HepG2 (cell line): Measurements from ENCODE around the gene EIF3B. TPM values are rescaled to one million over a fixed set of nuclear protein-coding genes. Genes with fewer than 3 reads are reported as not detected.

ENCODE experiments used
- ATF5 ChIP-seq: sonication (generic); formaldehyde crosslinking; IDR thresholded peaks from 2 replicates; pipeline ENCODE4 v1.4.0; 2020; ENCODE audit warnings: mild to moderate bottlenecking, low read depth, missing genetic modification reagents
- CCAR2 ChIP-seq: fragments of 200-400 bp; formaldehyde crosslinking; optimal IDR thresholded peaks from 2 replicates; pipeline ENCODE3; 2018; ENCODE audit warnings: low read depth, mild to moderate bottlenecking, low read length, moderate library complexity
- CERS6 ChIP-seq: sonication (generic); formaldehyde crosslinking; IDR thresholded peaks from 2 replicates; pipeline ENCODE4 v1.5.0; 2020; ENCODE audit warnings: missing genetic modification reagents
- CREB1 ChIP-seq, 2 experiments: fragments of 450-650 bp in 1 of 2; IDR thresholded peaks; 2 replicates each; pipeline ENCODE4 v1.6.1; 2016 to 2017; ENCODE audit warnings: control low read depth in 1 of 2, mild to moderate bottlenecking in 1 of 2, missing compliant biosample characterization in 1 of 2, missing genetic modification characterization in 1 of 2
- ERF ChIP-seq: IDR thresholded peaks from 2 replicates; pipeline ENCODE4 v1.6.1; 2018; ENCODE audit warnings: missing biosample characterization, missing genetic modification reagents
- FOSL2 ChIP-seq: sonication (generic); formaldehyde crosslinking; IDR thresholded peaks from 2 replicates; pipeline ENCODE4 v1.4.0; 2020; ENCODE audit warnings: missing genetic modification reagents
- FOXO1 ChIP-seq: sonication (generic); formaldehyde crosslinking; IDR thresholded peaks from 2 replicates; pipeline ENCODE4 v1.4.0; 2020; ENCODE audit warnings: missing genetic modification reagents
- HCFC1 ChIP-seq: fragments of 150-350 bp; IDR thresholded peaks from 2 replicates; pipeline ENCODE4 v1.6.1; 2014; ENCODE audit warnings: low read depth, low read length
- HHEX ChIP-seq: IDR thresholded peaks from 2 replicates; pipeline ENCODE4 v1.6.1; 2016; ENCODE audit warnings: control low read depth
- JDP2 ChIP-seq: sonication (generic); formaldehyde crosslinking; IDR thresholded peaks from 2 replicates; pipeline ENCODE4 v1.8.1; 2022; ENCODE audit warnings: missing genetic modification reagents, borderline replicate concordance
- NFE2 ChIP-seq: sonication (generic); formaldehyde crosslinking; IDR thresholded peaks from 2 replicates; pipeline ENCODE4 v1.4.0; 2020; ENCODE audit warnings: missing genetic modification reagents
- NFE2L1 ChIP-seq: sonication (generic); formaldehyde crosslinking; IDR thresholded peaks from 2 replicates; pipeline ENCODE4 v1.4.0; 2020; ENCODE audit warnings: missing genetic modification reagents, mild to moderate bottlenecking, borderline replicate concordance
- NFYC ChIP-seq: IDR thresholded peaks from 2 replicates; pipeline ENCODE4 v1.6.1; 2016; ENCODE audit warnings: missing genetic modification reagents, missing compliant biosample characterization
- NR2F6 ChIP-seq, 2 experiments: IDR thresholded peaks; 2 replicates each; pipeline ENCODE4 v1.6.1; 2016; ENCODE audit warnings: antibody characterized with exemption in 1 of 2, mild to moderate bottlenecking in 1 of 2
- SMYD3 ChIP-seq: sonication (generic); formaldehyde crosslinking; IDR thresholded peaks from 2 replicates; pipeline ENCODE4 v1.8.1; 2023; ENCODE audit warnings: mild to moderate bottlenecking, missing genetic modification reagents
- ZNF33B ChIP-seq: sonication (generic); formaldehyde crosslinking; IDR thresholded peaks from 2 replicates; pipeline ENCODE4 v1.5.1; 2020; ENCODE audit warnings: mild to moderate bottlenecking, missing genetic modification reagents
- ZNF460 ChIP-seq: sonication (generic); formaldehyde crosslinking; IDR thresholded peaks from 2 replicates; pipeline ENCODE4 v1.5.1; 2020; ENCODE audit warnings: missing genetic modification reagents, mild to moderate bottlenecking, borderline replicate concordance
- ZNF605 ChIP-seq: sonication (generic); formaldehyde crosslinking; IDR thresholded peaks from 2 replicates; pipeline ENCODE4 v1.8.0; 2022; ENCODE audit warnings: mild to moderate bottlenecking, missing genetic modification reagents
- ZNF773 ChIP-seq: sonication (generic); formaldehyde crosslinking; IDR thresholded peaks from 2 replicates; pipeline ENCODE4 v1.4.0; 2020; ENCODE audit warnings: missing genetic modification reagents, borderline replicate concordance
- ZSCAN21 ChIP-seq: sonication (generic); formaldehyde crosslinking; IDR thresholded peaks from 2 replicates; pipeline ENCODE4 v1.8.0; 2022; ENCODE audit warnings: mild to moderate bottlenecking, missing genetic modification reagents, moderate library complexity, borderline replicate concordance
- polyA plus RNA-seq, 8 experiments: library from polyadenylated mRNA; depleted of rRNA in 3 of 8; stranded (reverse) in 7 of 8; unstranded in 1 of 8; fragments of >200 nt; fragmentation: Illumina TruSeq in 4 of 8; extraction: Trizol in 4 of 8; gene quantifications; 2 replicates each; pipeline versions ENCODE4 v1.2.1 to v1.2.3, GENCODE V29; 2011 to 2016; ENCODE audit warnings: low read depth in 4 of 8, missing spikeins in 1 of 8, mixed read lengths in 1 of 8; ENCODE audit not compliant: insufficient read depth in 1 of 8
- total RNA-seq, 5 experiments: library from RNA; depleted of rRNA; stranded (reverse); fragments of >200 nt; fragmentation: Illumina TruSeq; extraction: Trizol; gene quantifications; 2 replicates each; pipeline ENCODE4 v1.2.3, GENCODE V29; 2016; ENCODE audit warnings: low read depth in 1 of 5
- TF ChIP-seq, protein P1 (sequence below): sonication (generic); formaldehyde crosslinking; IDR thresholded peaks from 2 replicates; pipeline ENCODE4 v1.5.1; 2020; ENCODE audit warnings: mild to moderate bottlenecking, missing genetic modification reagents, borderline replicate concordance
- TF ChIP-seq, protein P2 (sequence below): sonication (generic); formaldehyde crosslinking; IDR thresholded peaks from 2 replicates; pipeline ENCODE4 v1.8.0; 2022; ENCODE audit warnings: mild to moderate bottlenecking, missing genetic modification reagents, borderline replicate concordance

The EIF3B gene
- total and polyA plus RNA-seq, 2 of the 13 experiments (the other 11 are each of a cell fraction or from before 2014, with no cell fraction given) = 92.2 to 241 TPM

- TF ChIP-seq NR2F6 (IDR thresholded peaks at IDR 0.05) (no peak), NR2F6 (CRISPR knock-in tag; IDR thresholded peaks at IDR 0.05) (no peak; the same call in 1 of the 2 replicates), ZNF773 (CRISPR knock-in tag) (no peak; the same call in 1 of the 2 replicates), ZSCAN21 (no peak), ZNF460 (CRISPR knock-in tag) (no peak), NFE2L1 (CRISPR knock-in tag) (no peak), CREB1 (IDR thresholded peaks at IDR 0.05) (no peak), CREB1 (CRISPR knock-in tag; IDR thresholded peaks at IDR 0.05) (no peak), FOSL2 (CRISPR knock-in tag) (no peak), NFYC (CRISPR knock-in tag) (no peak), HCFC1 (no peak), NFE2 (CRISPR knock-in tag) (no peak), HHEX (no peak), ATF5 (CRISPR knock-in tag) (no peak), CCAR2 (no peak), SMYD3 (CRISPR knock-in tag) (no peak), ERF (CRISPR knock-in tag) (no peak), ZNF605 (CRISPR knock-in tag) (no peak), FOXO1 (no peak), CERS6 (CRISPR knock-in tag) (no peak), JDP2 (CRISPR knock-in tag) (no peak), ZNF33B (CRISPR knock-in tag) (no peak)
- TF ChIP-seq, protein P1, sequence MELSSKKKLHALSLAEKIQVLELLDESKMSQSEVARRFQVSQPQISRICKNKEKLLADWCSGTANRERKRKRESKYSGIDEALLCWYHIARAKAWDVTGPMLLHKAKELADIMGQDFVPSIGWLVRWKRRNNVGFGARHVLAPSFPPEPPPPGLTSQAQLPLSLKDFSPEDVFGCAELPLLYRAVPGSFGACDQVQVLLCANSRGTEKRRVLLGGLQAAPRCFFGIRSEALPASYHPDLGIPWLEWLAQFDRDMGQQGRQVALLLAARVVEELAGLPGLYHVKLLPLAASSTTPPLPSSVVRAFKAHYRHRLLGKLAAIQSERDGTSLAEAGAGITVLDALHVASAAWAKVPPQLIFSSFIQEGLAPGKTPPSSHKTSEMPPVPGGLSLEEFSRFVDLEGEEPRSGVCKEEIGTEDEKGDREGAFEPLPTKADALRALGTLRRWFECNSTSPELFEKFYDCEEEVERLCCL (CRISPR knock-in tag) = no peak
- TF ChIP-seq, protein P2, sequence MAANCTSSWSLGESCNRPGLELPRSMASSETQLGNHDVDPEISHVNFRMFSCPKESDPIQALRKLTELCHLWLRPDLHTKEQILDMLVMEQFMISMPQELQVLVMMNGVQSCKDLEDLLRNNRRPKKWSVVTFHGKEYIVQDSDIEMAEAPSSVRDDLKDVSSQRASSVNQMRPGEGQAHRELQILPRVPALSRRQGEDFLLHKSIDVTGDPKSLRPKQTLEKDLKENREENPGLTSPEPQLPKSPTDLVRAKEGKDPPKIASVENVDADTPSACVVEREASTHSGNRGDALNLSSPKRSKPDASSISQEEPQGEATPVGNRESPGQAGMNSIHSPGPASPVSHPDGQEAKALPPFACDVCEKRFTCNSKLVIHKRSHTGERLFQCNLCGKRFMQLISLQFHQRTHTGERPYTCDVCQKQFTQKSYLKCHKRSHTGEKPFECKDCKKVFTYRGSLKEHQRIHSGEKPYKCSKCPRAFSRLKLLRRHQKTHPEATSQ (CRISPR knock-in tag) = no peak
These were observed 49.4 kb downstream of the EIF3B start (continued) for GRCh38 chr7:2403718-2404648.
